Activated CD8-positive, alpha-beta T cell treated with anti-CD3 and anti-CD28 coated beads, Interleukin-2, amount 10 ng/mL, durations not matched to agents 7 days and 5 days (primary cell): ENCODE measurements around the gene POLE2. TPM values are rescaled to one million over a fixed set of nuclear protein-coding genes. Genes with fewer than 3 reads are reported as not detected.
"Not testable (repeated sequence)": the region's sequence is repeated elsewhere in the genome, so short reads cannot be mapped to it uniquely, and the experiment has no call there.

Experiments
- ATAC-seq: fragments of 150-1000 bp; cut with Tn5 transposase; one replicate; pipeline ENCODE4 v1.10.0; 2021; ENCODE audit warnings: moderate library complexity
- CTCF ChIA-PET: fragments of 350-600 bp; sonication (Branson Sonifier 250); formaldehyde crosslinking; loops from one replicate; lab custom pipeline; 2021; ENCODE audit warnings: antibody characterized with exemption; lab: Charles Lee
- POLR2A ChIA-PET: fragments of 350-600 bp; sonication (Branson Sonifier 250); formaldehyde crosslinking; loops from one replicate; lab custom pipeline; 2021; ENCODE audit warnings: antibody characterized with exemption; lab: Charles Lee
- DNase-seq: peaks from one replicate; pipeline ENCODE4 v3.0.0-alpha.2; 2020
- H3K27ac Mint-ChIP-seq: one replicate; pipeline ENCODE4 v1.8.0; 2021; ENCODE audit warnings: mild to moderate bottlenecking, mixed read lengths
- H3K27me3 Mint-ChIP-seq: one replicate; pipeline ENCODE4 v1.8.0; 2021; ENCODE audit warnings: low read depth, mixed read lengths
- H3K36me3 Mint-ChIP-seq: one replicate; pipeline ENCODE4 v1.8.0; 2021; ENCODE audit warnings: low read depth, mixed read lengths
- H3K4me1 Mint-ChIP-seq: one replicate; pipeline ENCODE4 v1.8.0; 2021; ENCODE audit warnings: low read depth, mixed read lengths
- H3K4me3 Mint-ChIP-seq: one replicate; pipeline ENCODE4 v1.8.0; 2021; ENCODE audit warnings: mild to moderate bottlenecking, mixed read lengths
- H3K9me3 Mint-ChIP-seq: one replicate; pipeline ENCODE4 v1.8.0; 2022; ENCODE audit warnings: mixed read lengths; ENCODE audit not compliant: insufficient read depth
- total RNA-seq, 2 experiments: library from RNA; stranded (reverse); gene quantifications; one replicate each; pipeline ENCODE4 v1.2.3, GENCODE V29; 2021

The POLE2 gene
- total RNA-seq, 2 experiments from 2014 or later: 39.3 to 41.3 TPM

DNA sequence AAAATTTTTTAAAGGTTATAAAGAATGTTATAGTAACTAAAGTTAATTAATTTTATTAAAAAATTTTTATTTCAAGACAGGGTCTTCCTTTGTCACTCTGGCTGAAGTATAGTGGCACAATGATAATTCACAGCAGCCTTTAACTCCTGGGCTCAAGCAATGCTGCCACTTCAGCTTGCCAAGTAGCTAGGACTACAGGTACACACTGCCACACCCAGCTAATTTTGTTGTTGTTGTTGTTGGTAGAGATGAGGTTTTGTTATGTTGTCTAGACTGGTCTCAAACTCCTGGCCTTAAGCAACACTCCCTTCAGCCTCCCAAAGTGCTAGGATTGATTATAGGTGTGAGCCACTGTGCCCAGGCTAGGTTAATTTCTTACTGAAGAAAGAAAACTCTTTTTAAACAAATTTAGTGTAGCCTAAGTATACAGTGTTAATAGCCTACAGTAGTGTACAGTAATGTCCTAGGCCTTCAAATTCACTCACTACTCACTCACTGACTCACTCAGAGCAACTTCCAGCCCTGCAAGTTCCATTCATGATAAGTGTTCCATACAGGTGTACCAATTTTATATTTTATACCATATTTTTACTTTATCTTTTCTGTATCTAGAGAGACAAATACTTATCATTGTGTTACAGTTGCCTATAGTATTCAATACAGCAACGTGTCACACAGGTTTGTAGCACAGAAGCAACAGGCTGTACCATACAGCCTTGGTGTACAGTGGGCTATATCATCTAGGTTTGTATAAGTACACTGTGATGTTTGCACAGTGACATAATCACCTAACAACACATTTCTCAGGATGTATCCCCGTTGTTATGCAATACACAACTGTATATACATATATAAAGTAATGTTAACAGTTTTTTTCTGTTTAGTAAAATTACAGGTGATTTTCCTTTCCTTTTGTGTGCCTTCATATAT is 28.2 kb downstream of the POLE2 start:
- Mint-ChIP-seq H3K36me3 (peaks cover 21% of the 10 kb centered on the region), H3K4me3 (no peak overlapping the region), H3K27ac (no peak overlapping the region), H3K4me1 (no peaks in the 10 kb centered on the region), H3K27me3 (no peaks in the 10 kb centered on the region), H3K9me3 (no peaks in the 10 kb centered on the region)
- ATAC-seq: no peak
- DNase-seq: no peak
- ChIA-PET CTCF (no interaction called here), POLR2A (no interaction called here)

DNA sequence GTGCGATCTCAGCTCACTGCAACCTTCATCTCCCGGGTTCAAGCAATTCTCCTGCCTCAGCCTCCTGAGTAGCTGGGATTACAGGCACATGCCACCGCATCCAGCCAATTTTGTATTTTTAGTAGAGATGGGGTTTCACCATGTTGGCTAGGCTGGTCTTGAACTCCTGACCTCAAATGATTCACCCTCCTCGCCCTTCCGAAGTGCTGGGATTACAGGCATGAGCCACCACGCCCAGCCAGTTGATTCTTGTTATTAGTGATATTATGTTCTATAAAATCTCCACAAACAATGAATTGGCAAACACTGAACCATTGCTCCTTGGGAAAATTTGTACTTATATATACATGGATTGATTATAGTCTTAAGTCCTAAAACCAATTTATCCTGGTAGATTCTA is 30.5 kb downstream of the POLE2 start:
- not testable (repeated sequence) for H3K27me3 Mint-ChIP-seq, H3K4me1 Mint-ChIP-seq, DNase-seq, H3K27ac Mint-ChIP-seq, H3K9me3 Mint-ChIP-seq, ATAC-seq, H3K4me3 Mint-ChIP-seq
- peaks cover 15% of the 10 kb centered on the region for H3K36me3 Mint-ChIP-seq
- POLR2A ChIA-PET: interaction anchor here (0.6 kb wide), 2 partner anchors 10 to 23 kb away, joined by 3 to 5 read pairs; no protein-coding TSS in a partner anchor
- CTCF ChIA-PET: interaction anchor here (1.3 kb wide), 1 partner anchor 11 kb away, joined by 3 read pairs; no protein-coding TSS in a partner anchor

GRCh38 chr14:49654511-49654910 is 33.5 kb downstream of the POLE2 start:
- Mint-ChIP-seq H3K9me3 (no peaks in the 10 kb centered on the region), H3K27ac (no peak overlapping the region), H3K4me1 (no peaks in the 10 kb centered on the region), H3K36me3 (peaks cover 22% of the 10 kb centered on the region), H3K4me3 (no peak overlapping the region), H3K27me3 (no peaks in the 10 kb centered on the region)
- ChIA-PET POLR2A (interaction anchor here (0.6 kb wide), 1 partner anchor 30 kb away, joined by 3 read pairs; no protein-coding TSS in a partner anchor), CTCF (no interaction called here)
- ATAC-seq (no peak), DNase-seq (no peak)

GRCh38 chr14:49653508-49653907 is 34.5 kb downstream of the POLE2 start:
- ChIA-PET POLR2A (no interaction called here), CTCF (no interaction called here)
- Mint-ChIP-seq H3K27ac (no peak overlapping the region), H3K9me3 (no peaks in the 10 kb centered on the region), H3K4me3 (no peak overlapping the region), H3K36me3 (peaks cover 23% of the 10 kb centered on the region), H3K27me3 (no peaks in the 10 kb centered on the region), H3K4me1 (no peaks in the 10 kb centered on the region)
- ATAC-seq (no peak), DNase-seq (no peak)

GRCh38 chr14:49642163-49642562 is 45.9 kb downstream of the POLE2 start:
- ATAC-seq (no peak), DNase-seq (no peak)
- Mint-ChIP-seq H3K4me3 (no peak overlapping the region), H3K27me3 (no peaks in the 10 kb centered on the region), H3K4me1 (peaks cover 33% of the 10 kb centered on the region), H3K27ac (peak overlapping the region; percentile 34), H3K9me3 (no peaks in the 10 kb centered on the region), H3K36me3 (peaks cover 46% of the 10 kb centered on the region)
- ChIA-PET CTCF (interaction anchor here (1.3 kb wide), 1 partner anchor 8 kb away, joined by 4 read pairs; no protein-coding TSS in a partner anchor), POLR2A (no interaction called here)

GRCh38 chr14:49641697-49642129 is 46.3 kb downstream of the POLE2 start:
- Mint-ChIP-seq H3K36me3 (peaks cover 45% of the 10 kb centered on the region), H3K4me1 (peaks cover 36% of the 10 kb centered on the region), H3K27ac (peak overlapping the region; percentile 34), H3K27me3 (no peaks in the 10 kb centered on the region), H3K9me3 (no peaks in the 10 kb centered on the region), H3K4me3 (no peak overlapping the region)
- POLR2A ChIA-PET: no interaction called here
- no peak for ATAC-seq
- CTCF ChIA-PET: no interaction called here
- DNase-seq: no peak

- no peak for ATAC-seq
These were observed 47.2 kb downstream of the POLE2 start for GRCh38 chr14:49640540-49641417.

GRCh38 chr14:49637534-49638078 is 50.4 kb downstream of the POLE2 start:
- no peak overlapping the region for H3K27ac Mint-ChIP-seq
- ATAC-seq: no peak
- no peak overlapping the region for H3K4me3 Mint-ChIP-seq
- DNase-seq: no peak
- H3K4me1 Mint-ChIP-seq: peaks cover 47% of the 10 kb centered on the region
- H3K9me3 Mint-ChIP-seq: no peaks in the 10 kb centered on the region
- ChIA-PET POLR2A (interaction anchor here (0.6 kb wide), 1 partner anchor 189 kb away, joined by 3 read pairs; no protein-coding TSS in a partner anchor), CTCF (interaction anchor here (1.0 kb wide), 1 partner anchor 215 kb away, joined by 3 read pairs; the partner anchor contains the start of gene NEMF)
- H3K36me3 Mint-ChIP-seq: peaks cover 47% of the 10 kb centered on the region
- H3K27me3 Mint-ChIP-seq: no peaks in the 10 kb centered on the region

More at GRCh38 chr14:49640540-49641417, 47.2 kb downstream of the POLE2 start:
- Mint-ChIP-seq H3K36me3 (peaks cover 48% of the 10 kb centered on the region), H3K4me1 (peaks cover 44% of the 10 kb centered on the region), H3K9me3 (no peaks in the 10 kb centered on the region), H3K4me3 (no peak overlapping the region), H3K27me3 (no peaks in the 10 kb centered on the region), H3K27ac (no peak overlapping the region)
- no peak for DNase-seq
- ChIA-PET CTCF (interaction anchor here (1.0 kb wide), 1 partner anchor 221 kb away, joined by 3 read pairs; no protein-coding TSS in a partner anchor), POLR2A (no interaction called here)

DNA sequence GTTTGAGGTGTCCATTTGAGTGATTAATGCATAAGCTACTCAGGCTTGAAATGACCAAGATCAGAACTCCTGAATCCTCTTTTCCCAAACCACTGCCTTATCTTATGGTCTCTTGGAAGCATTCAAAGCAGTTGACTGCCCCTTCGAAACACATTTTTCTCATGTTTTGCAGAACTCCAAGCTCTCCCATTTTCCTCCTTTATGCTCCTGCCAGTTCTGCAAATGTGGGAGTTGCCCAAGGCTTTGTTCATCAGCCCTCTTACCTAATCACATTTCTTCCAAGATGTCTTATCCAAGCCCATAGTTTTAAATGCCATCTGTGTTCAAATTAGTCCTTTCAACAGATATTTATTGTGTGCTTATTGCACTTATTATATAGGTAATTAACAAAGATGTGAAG is 51.1 kb downstream of the POLE2 start:
- DNase-seq: no peak
- no peaks in the 10 kb centered on the region for H3K9me3 Mint-ChIP-seq
- ChIA-PET POLR2A (no interaction called here), CTCF (interaction anchor here (1.0 kb wide), 1 partner anchor 216 kb away, joined by 3 read pairs; the partner anchor contains the start of gene NEMF)
- ATAC-seq: no peak
- no peaks in the 10 kb centered on the region for H3K27me3 Mint-ChIP-seq
- peaks cover 44% of the 10 kb centered on the region for H3K4me1 Mint-ChIP-seq
- peak overlapping the region; percentile 4 for H3K27ac Mint-ChIP-seq
- H3K4me3 Mint-ChIP-seq: peak overlapping the region; percentile 3
- H3K36me3 Mint-ChIP-seq: peaks cover 46% of the 10 kb centered on the region

DNA sequence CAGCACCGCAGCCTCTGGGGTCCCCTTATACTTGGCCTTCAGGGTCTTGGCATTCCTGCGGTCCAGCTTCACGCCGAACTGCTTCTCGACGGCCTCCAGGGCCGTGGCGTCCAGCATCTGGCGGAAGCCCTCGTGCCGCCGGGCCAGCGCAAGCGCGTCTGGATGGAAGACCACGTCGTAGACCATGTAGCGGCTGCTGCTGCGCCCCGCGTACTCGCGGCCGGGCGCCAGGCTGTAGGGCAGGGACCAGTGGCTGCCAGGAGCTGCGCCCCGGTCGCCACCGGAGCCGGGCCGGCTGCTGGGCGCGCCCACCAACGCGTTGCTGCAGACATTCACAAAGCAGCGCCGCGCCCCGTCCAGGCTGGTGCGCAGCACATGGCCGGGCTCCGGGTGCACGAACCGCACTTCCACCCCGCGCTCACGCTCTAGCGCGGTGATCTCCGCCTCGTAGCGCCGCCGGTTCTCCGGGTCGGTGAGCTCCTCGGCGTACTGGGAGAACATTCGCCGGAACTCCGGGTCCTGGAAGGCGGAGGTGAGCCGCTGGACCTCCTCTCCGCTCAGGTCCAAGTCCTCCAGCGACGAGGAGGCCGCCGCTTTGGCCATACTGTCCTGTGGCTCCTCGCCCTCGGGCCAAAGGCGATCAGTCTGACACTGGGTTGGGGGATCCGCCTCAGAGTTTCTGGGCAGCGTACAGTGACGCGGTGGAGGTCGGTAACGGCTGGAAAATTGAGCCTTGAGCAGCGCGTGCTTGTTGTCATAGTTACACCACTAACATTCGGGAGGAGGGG is 53.3 kb downstream of the POLE2 start, which contains the start of gene DNAAF2:
TSS of gene DNAAF2 (minus strand) at position 698 of the 788 bp plus-strand sequence. CDS start at position 603, 95 bp downstream.
- H3K4me1 Mint-ChIP-seq: peaks cover 47% of the 10 kb centered on the region
- ChIA-PET POLR2A (interaction anchor here (0.6 to 2.9 kb wide), 19 partner anchors 13 to 677 kb away, joined by 3 to 66 read pairs (median 3); partner anchors contain the start of genes DMAC2L, KLHDC1, KLHDC2 and L2HGDH), CTCF (interaction anchor here (0.8 to 5.0 kb wide), 27 partner anchors 8 to 257 kb away, joined by 3 to 118 read pairs (median 5); partner anchors contain the start of genes KLHDC1, KLHDC2, MGAT2 and NEMF)
- DNase-seq (peak; percentile 73), ATAC-seq (peak; percentile 48)
- peaks cover 38% of the 10 kb centered on the region for H3K36me3 Mint-ChIP-seq
- peak within 1 kb of the TSS; percentile 86 for H3K4me3 Mint-ChIP-seq
- peak within 1 kb of the TSS; percentile 97 for H3K27ac Mint-ChIP-seq
- no peaks in the 10 kb centered on the region for H3K27me3 Mint-ChIP-seq
- no peaks in the 10 kb centered on the region for H3K9me3 Mint-ChIP-seq
